Peyer's patch (tissue), 4 donors: ENCODE data around the gene EYS.
"Not testable (repeated sequence)": the region's sequence is repeated elsewhere in the genome, so short reads cannot be mapped to it uniquely, and the experiment has no call there.

ENCODE experiments used
- CTCF ChIP-seq, 6 experiments: fragments of 450-650 bp in 4 of 6; fragments of 200-600 bp in 2 of 6; sonication (generic) in 1 of 6; IDR thresholded peaks; one replicate each; pipeline ENCODE4 v1.5.1; 2017 to 2019; ENCODE audit warnings: antibody characterized with exemption in 6 of 6, mild to moderate bottlenecking in 3 of 6, moderate library complexity in 1 of 6
- POLR2A ChIP-seq, 2 donors: fragments of 450-650 bp; IDR thresholded peaks; one replicate each; pipeline ENCODE4 v1.5.1; 2017; ENCODE audit warnings: antibody characterized with exemption in 2 of 2, mild to moderate bottlenecking in 2 of 2, moderate library complexity in 2 of 2

GRCh38 chr6:63800386-63800785 is 1906.6 kb downstream of the EYS start:
- not testable (repeated sequence) for TF ChIP-seq CTCF, POLR2A (IDR thresholded peaks at IDR 0.05)
